Mucosa of descending colon (tissue), 3 donors: ENCODE data around the gene GMCL2. TPM values are rescaled to one million over a fixed set of nuclear protein-coding genes. Genes with fewer than 3 reads are reported as not detected.

ENCODE experiments used
- ATAC-seq: fragments of 200-7000 bp; cut with Tn5 transposase; one replicate; pipeline ENCODE4 v1.9.1; 2020; ENCODE audit warnings: mild to moderate bottlenecking, moderate library complexity
- DNase-seq, 3 donors: peaks; one replicate each; pipeline ENCODE4 v3.0.0-alpha.2; 2020
- H3K36me3 ChIP-seq: fragments of 200-600 bp; one replicate; pipeline ENCODE4 v1.8.0; 2021; ENCODE audit warnings: low read depth, mild to moderate bottlenecking
- H3K4me1 ChIP-seq: fragments of 200-600 bp; one replicate; pipeline ENCODE4 v1.8.0; 2021; ENCODE audit warnings: low read depth, mild to moderate bottlenecking
- H3K4me3 ChIP-seq: fragments of 200-600 bp; one replicate; pipeline ENCODE4 v1.8.0; 2021; ENCODE audit warnings: mild to moderate bottlenecking
- H3K9me3 ChIP-seq: fragments of 200-600 bp; one replicate; pipeline ENCODE4 v1.8.0; 2021; ENCODE audit warnings: mild to moderate bottlenecking
- CTCF ChIP-seq: fragments of 200-600 bp; IDR thresholded peaks from one replicate; pipeline ENCODE4 v1.8.0; 2022; ENCODE audit warnings: antibody characterized with exemption, mild to moderate bottlenecking
- intact Hi-C, 2 donors: fragments of 100-400 bp; cut with DNase I in 1 of 2; cut with micrococcal nuclease in 1 of 2; formaldehyde crosslinking; loops; one replicate each; pipeline versions ENCODE4 v1.11.0 to v1.11.1; 2022; cut with DNase I, micrococcal nuclease
- total RNA-seq, 3 donors: library from RNA; stranded (reverse); fragmentation: NEBNext Ultra II Directional in 2 of 3; extraction: Animal tissue kit (Norgen Biotek cat#: 25700) in 2 of 3; gene quantifications; one replicate each; pipeline versions ENCODE4 v1.2.1 to v1.2.4, GENCODE V29; 2021 to 2023
- donor health status: DM: no; HTN: no; CAD: no; lungs with moderate emphysema.
- donor health status: DM: no; HTN: no; CAD: no.
- donor health status: DM: no; HTN: yes; CAD: no.

Gene GMCL2
- total RNA-seq, 3 donors from 2014 or later = not detected

GRCh38 chr5:178234121-178234749 is 47.1 kb upstream of the GMCL2 start:
- intact Hi-C loops = no loop called here
- ATAC-seq = no peak
- peak in 2 of 3 donors; percentile 34 to 52 for DNase-seq
- H3K9me3 ChIP-seq = no peaks in the 10 kb centered on the region
- H3K36me3 ChIP-seq = no peaks in the 10 kb centered on the region
- H3K4me1 ChIP-seq = peaks cover 48% of the 10 kb centered on the region
- no peak overlapping the region for H3K4me3 ChIP-seq
- no peak for TF ChIP-seq CTCF

- Histone ChIP-seq H3K9me3 (no peaks in the 10 kb centered on the region), H3K36me3 (no peaks in the 10 kb centered on the region), H3K4me1 (peaks cover 44% of the 10 kb centered on the region), H3K4me3 (no peak overlapping the region)
- peak in 1 of 3 donors; percentile 42 for DNase-seq
- no peak for TF ChIP-seq CTCF
- ATAC-seq = no peak
- intact Hi-C loops = no loop called here
Measured at GRCh38 chr5:178232920-178233429, 45.8 kb upstream of the GMCL2 start.

DNA sequence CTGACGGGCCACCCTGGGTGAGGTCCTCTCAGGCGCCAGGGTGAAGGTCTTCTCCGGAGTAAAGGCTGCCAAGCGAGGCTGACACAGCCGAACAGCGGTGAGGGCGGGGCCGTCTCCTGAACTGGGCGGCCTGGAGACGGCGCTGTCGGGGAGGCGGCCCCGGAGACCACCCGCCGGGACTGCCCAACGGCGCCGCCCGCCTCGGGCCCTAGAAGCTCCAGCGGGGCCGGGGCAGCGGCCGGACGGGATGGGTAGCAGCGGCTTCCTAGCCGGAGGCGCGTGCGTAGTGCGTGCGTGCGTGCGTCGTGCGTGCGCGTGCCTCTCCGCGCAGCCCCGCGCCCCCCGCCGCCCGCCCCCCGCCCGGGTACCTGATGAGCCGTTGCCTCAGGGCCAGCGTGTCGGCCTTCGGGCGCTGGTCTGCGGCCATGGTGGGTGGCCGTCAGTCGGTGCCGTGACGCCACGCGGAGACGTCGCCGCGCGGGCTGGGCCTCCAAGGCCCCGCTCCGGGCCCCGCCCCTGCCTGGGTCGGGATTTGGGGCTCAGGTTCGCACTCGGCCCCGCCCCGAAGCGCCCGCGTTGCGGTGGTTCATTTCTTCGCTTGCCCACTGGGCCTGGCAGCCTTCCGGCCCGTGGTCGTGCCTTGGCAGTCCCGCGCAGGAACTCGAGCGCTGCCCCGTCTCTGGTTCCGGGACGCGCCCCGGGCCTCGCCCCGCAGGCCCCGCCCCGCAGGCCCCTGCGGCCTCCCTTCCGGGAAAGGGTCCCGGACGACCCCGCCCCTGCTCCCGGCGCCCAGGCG is 45.2 kb upstream of the GMCL2 start, which contains the start of gene PHYKPL:
Gene PHYKPL, minus strand, starts transcription at position 679 of the 796 bp plus-strand sequence. Its CDS starts 252 bp downstream, at position 427.
- Histone ChIP-seq H3K4me1 (peaks cover 40% of the 10 kb centered on the region), H3K36me3 (no peaks in the 10 kb centered on the region), H3K4me3 (peak within 1 kb of the TSS; percentile 74), H3K9me3 (no peaks in the 10 kb centered on the region)
- ATAC-seq (peak; percentile 74), DNase-seq (peak; percentile 79 to 90 (median 89))
- intact Hi-C loops = no loop called here
- no peak for TF ChIP-seq CTCF

DNA sequence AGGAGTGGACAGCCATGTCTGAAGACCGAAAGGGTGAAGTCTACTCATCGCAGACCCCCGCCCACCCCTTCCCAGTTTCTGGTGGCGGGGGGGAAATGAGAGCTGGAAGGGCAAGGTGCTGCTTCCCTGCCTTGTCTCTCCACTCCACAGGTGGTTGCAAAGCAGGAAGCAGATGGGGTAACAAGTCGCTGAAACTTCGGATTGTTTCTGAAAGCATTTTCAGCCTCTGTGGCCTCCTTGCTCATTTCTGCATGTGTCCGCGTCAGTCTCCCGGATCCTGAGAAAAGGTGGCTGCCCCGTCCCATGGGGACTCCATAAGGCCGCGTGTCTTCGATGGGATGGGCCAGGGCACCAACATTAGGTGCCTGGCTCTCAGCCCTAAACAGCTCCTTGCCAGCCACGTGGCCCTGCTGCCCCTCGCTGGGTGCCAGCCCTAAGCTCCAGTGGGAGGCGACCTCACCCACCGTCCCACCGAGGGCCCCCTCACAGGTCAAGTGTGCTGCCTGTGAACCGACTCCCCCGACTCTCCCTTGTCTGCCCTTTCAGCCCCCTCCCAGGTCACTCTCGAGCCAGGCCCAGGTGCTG is 44.5 kb upstream of the GMCL2 start:
- Histone ChIP-seq H3K4me3 (peak overlapping the region; percentile 74), H3K4me1 (peaks cover 34% of the 10 kb centered on the region), H3K9me3 (no peaks in the 10 kb centered on the region), H3K36me3 (no peaks in the 10 kb centered on the region)
- intact Hi-C loops = no loop called here
- DNase-seq = no peak
- peak; percentile 2 for ATAC-seq
- TF ChIP-seq CTCF = no peak

DNA sequence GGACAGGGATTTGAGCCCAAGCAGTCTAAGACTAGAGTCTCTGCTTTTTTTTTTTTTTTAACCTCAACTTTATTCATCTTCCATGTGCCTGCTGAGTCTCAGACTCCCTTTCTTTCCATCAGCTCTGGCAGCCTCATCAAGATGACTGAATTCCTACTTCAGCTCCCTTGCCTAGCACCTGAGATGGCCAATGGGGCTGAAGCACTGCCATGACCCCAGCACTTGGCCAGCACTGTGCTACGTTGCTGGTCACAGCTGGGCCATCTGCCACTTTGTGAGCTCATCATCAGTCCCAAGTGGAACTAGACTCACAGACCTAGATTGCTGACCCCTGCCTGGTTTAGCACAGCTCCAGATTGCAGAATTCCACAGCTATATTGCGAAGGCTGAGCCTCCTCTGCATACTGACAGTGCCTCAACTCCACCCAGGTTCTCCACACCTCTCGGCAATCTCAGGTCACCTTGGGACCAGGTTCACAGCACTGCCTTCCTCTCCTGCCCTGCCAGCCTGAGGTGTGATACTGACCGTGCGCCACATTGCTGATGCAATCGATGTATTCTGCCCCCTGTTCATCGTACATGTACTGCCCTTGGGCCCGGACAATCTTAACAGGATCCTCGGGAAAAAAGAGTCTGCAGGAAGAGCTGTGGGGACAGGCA is 43.8 kb upstream of the GMCL2 start:
- DNase-seq (peak in 2 of 3 donors; percentile 63 to 64), ATAC-seq (peak; percentile 27)
- Histone ChIP-seq H3K9me3 (no peaks in the 10 kb centered on the region), H3K4me3 (peak overlapping the region; percentile 74), H3K4me1 (peaks cover 30% of the 10 kb centered on the region), H3K36me3 (no peaks in the 10 kb centered on the region)
- TF ChIP-seq CTCF = no peak
- intact Hi-C loops = no loop called here
